IPS DF 6.9 (cell line): ENCODE data around the gene GYPE.
"Not testable (repeated sequence)": the region's sequence is repeated elsewhere in the genome, so short reads cannot be mapped to it uniquely, and the experiment has no call there.

Source experiments
- DNase-seq: peaks from one replicate; pipeline ENCODE4 v3.0.0-alpha.2; 2013; ENCODE audit warnings: low read depth, low spot score
- H3K27ac ChIP-seq: one replicate; pipeline ENCODE4 v1.5.1; 2013; ENCODE audit warnings: low read length, control low read depth
- H3K27me3 ChIP-seq: 2 replicates; pipeline ENCODE4 v1.6.1; 2013; ENCODE audit warnings: mild to moderate bottlenecking, low read length; ENCODE audit not compliant: control insufficient read depth, insufficient read depth
- H3K36me3 ChIP-seq: 2 replicates; pipeline ENCODE4 v1.6.1; 2013; ENCODE audit warnings: low read length; ENCODE audit not compliant: control insufficient read depth, insufficient read depth
- H3K4me1 ChIP-seq: 2 replicates; pipeline ENCODE4 v1.6.1; 2013; ENCODE audit warnings: low read length; ENCODE audit not compliant: control insufficient read depth, insufficient read depth
- H3K4me3 ChIP-seq: 2 replicates; pipeline ENCODE4 v1.5.1; 2013; ENCODE audit warnings: mild to moderate bottlenecking, low read length
- H3K9me3 ChIP-seq: 2 replicates; pipeline ENCODE4 v1.6.1; 2013; ENCODE audit warnings: low read length, inconsistent platforms; ENCODE audit not compliant: control insufficient read depth, insufficient read depth
- WGBS: extraction: QIAGEN DNeasy Blood & Tissue Kit; methylation state at CpG from one replicate; pipeline ENCODE4 v1.1.7; 2013; ENCODE audit warnings: mixed read lengths, missing lambda C conversion rate; ENCODE audit not compliant: insufficient read length, insufficient coverage; 5-methylcytosine and 5-hydroxymethylcytosine counted together

GYPE gene

DNA sequence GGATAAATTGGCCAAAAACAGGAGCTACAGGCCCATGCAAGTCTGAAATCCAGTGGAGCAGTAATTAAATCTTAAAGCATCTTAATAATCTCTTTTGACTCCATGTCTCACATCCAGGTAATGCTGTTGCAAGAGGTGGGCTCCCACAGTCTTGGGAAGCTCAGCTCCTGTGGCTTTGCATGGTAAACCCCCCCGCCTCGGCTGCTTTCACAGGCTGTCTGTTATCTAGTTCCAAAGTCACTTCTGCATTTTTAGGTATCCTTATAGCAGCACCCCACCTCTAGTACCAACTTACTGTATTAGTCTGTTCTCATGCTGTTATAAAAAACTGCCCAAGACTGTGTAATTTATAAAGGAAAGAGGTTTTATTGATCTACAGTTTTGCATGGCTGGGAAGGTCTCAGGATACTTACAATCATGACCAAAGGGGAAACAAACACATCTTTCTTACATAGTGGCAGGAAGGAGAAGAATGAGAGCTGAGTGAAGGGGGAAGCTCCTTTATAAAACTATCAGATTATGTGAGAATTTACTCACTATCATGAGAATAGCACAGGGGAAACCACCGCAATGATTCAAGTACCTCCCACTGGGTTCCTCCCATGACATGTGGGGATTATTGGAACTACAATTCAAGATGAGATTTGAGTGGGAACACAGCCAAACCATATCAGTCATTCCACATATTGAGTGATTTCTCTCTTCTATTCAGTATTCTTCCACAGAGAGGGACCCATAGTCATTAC lies 34.7 kb downstream of the GYPE start:
- WGBS, result no CpG with 5 or more reads among the region's 3 CpGs
- not testable (repeated sequence) for H3K27me3 ChIP-seq, DNase-seq, H3K36me3 ChIP-seq, H3K4me1 ChIP-seq, H3K27ac ChIP-seq, H3K4me3 ChIP-seq, H3K9me3 ChIP-seq

DNA sequence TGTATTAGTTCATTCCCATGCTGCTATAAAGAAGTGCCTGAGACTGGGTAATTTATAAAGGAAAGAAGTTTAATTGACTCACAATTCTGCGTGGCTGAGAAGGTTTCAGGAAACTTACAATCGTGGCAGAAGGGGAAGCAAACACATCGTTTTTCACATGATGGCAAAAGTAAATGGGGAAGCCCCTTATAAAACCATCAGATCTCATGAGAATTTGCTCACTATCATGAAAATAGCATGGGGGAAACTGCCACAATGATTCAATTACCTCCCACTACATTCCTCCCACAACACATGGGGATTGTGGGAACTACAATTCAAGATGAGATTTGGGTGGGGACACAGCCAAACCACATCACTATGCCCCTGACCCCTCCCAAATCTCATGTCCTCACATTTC lies 35.4 kb downstream of the GYPE start:
- not testable (repeated sequence) for H3K9me3 ChIP-seq, H3K27me3 ChIP-seq, H3K27ac ChIP-seq, H3K4me1 ChIP-seq, DNase-seq, H3K4me3 ChIP-seq, H3K36me3 ChIP-seq
- WGBS, result no CpG with 5 or more reads among the region's 3 CpGs

DNA sequence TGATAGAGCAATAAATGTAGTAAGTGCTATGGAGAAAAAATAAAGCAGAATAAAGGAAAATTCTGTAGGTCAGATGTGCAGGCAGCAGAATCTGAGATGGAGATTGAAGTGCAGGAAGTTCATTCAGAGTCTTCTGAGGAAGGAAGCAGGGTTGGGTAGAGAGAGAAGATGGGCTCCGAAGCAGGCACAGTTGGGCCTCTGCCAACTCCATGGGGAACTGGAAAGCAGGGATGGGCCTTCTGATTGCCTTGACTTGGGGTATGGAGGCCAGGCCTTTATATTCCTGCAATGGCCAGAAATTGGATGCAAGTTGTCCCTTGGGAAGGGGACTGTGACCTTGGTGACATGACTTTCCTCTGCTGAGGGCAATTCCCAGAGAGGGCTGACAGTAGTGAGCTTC lies 42.6 kb downstream of the GYPE start:
- WGBS, result no CpG with 5 or more reads among the region's 1 CpG
- not testable (repeated sequence) for H3K27me3 ChIP-seq, H3K27ac ChIP-seq, H3K36me3 ChIP-seq, H3K4me3 ChIP-seq, H3K4me1 ChIP-seq, H3K9me3 ChIP-seq, DNase-seq

DNA sequence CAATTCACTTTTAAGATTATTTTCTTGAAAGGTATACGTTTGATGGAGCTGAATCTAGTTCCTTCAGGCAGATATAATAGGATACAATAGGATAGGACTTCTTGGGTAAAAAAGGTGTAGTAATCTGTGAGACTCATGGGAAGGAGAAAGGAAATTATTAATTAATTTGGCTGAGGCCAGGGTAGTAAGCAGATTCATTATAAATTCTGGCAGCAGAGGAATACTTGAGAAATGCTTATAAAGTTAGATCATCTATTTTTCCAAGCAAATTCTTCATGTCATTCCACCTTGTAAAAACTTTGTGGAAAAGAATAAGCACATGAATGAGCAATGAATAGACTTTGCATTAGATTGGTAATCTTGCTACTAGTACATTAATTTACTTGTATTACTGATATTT lies 46.9 kb downstream of the GYPE start:
- Histone ChIP-seq H3K27me3 (no peaks in the 10 kb centered on the region), H3K36me3 (no peaks in the 10 kb centered on the region), H3K4me3 (no peak overlapping the region), H3K9me3 (no peaks in the 10 kb centered on the region), H3K4me1 (no peaks in the 10 kb centered on the region), H3K27ac (no peak overlapping the region)
- no CpG with 5 or more reads among the region's 1 CpG for WGBS
- DNase-seq, result no peak

DNA sequence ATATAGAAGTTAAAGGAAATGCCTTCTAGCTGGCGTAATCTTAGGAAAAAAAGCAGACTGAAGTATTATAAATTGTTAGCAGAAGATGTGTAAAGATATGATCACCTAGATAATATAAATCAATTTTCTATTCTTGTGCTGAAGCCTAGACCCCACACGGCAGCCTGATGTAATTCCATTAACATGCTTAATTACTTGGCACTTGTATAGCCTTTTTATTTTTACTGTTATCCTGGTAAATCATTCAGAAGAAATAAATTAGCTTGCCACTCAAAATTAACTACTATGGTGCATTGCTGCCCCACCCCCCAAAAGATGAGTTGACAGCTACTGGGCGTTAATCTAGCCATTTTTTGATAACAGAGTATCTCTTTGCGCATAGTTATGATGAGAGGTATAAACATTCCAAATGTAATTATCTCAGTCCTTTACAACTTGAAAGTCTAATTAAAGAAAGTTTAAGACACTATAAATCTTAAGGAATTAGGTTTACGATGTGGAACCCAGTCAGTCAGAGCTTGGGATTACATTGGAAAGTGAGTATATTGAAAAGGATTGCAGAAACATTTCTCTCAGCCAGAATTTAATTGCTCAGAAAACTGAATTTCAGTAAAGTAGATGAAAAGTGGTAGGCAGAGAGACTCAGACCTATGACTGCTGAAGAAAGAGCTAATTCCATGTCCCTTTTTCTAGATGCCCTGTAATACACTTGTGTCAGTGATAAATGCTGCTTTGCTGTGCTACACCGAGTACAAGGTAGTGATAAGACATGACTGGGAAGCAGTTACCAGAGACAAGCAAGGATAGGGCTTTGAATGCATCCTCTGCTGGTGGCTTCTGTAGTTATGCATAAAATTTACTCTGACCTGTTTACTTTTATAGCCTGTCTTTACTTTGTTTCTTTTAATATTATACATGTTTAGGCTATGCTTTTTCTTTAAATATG lies 47.7 kb downstream of the GYPE start:
- no CpG with 5 or more reads among the region's 6 CpGs for WGBS
- not testable (repeated sequence) for H3K27ac ChIP-seq, H3K4me3 ChIP-seq, H3K36me3 ChIP-seq, DNase-seq, H3K4me1 ChIP-seq, H3K27me3 ChIP-seq, H3K9me3 ChIP-seq

DNA sequence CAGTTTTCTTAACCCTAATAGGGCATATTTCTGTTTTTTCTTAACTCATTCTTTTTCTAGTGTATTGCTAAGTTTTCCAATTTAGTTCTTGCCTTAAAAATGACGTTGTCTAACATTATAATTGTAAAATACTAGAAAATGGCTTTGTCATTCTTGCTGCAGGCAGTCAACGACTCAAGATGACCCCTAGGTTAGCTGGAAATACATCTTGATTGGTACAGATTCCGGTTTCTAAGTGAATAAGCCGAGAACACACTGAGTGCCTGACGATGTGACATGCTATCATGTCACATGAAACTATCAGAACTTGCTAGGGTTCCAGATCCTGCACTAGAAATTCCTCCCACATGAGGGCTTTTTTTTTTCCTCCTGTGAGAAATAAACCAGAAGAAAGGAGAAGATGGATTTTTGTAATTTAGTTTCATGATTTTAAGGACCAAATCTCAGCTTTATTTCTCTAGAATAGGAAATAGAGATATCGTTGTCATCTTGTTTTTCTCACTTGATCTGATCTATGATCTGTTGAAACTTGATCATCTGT lies 49.3 kb downstream of the GYPE start:
- H3K36me3 ChIP-seq, H3K27me3 ChIP-seq, DNase-seq, H3K9me3 ChIP-seq, H3K4me3 ChIP-seq, H3K4me1 ChIP-seq, H3K27ac ChIP-seq: not testable (repeated sequence)
- no CpG with 5 or more reads among the region's 6 CpGs for WGBS

DNA sequence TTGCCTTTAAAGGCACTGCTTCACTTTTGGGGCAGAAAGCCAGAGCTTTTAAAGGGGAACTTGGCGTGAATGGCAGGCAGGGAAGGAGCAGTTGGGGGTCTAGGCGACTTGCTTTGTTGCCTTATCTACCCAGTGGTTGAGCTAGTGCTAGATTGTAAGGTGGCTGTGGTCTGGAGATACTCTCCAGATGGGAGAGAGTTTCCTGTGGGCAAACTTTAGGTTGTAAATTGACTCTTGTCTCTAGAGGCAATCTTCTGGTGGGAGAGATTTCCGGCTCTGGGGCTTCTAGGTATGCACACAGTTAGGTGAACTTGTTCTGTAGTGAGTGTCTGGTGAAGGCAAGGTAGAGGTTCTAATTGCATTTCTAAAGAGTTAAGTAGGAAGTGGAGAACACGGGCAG lies 50.7 kb downstream of the GYPE start:
- no CpG with 5 or more reads among the region's 4 CpGs for WGBS
- H3K4me3 ChIP-seq, result not testable (repeated sequence)

DNA sequence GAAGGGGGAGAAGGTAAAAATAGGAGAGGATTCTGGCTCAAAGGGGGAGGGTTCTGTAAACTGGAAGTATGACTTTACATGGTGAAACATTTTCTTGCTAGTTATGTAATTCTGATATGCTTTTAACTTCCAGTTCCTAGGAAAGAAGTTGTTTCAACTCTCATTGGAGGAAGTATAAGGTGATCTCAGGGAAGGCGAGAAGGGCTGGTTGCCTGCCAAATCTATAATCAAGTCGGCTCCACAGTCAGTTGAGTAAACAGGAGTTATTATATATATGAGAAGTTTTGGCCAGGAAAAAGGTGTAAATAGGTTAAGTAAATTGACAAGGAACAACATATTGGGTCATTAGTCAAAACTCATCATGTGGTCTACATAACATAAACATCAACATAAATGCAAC lies 56.1 kb downstream of the GYPE start:
- not testable (repeated sequence) for H3K36me3 ChIP-seq, H3K4me3 ChIP-seq, H3K27me3 ChIP-seq, H3K27ac ChIP-seq, DNase-seq, H3K4me1 ChIP-seq, H3K9me3 ChIP-seq
- WGBS, result no CpG with 5 or more reads among the region's 2 CpGs

More for the DNA sequence above, 50.7 kb downstream of the GYPE start:
- not testable (repeated sequence) for H3K27ac ChIP-seq, H3K4me1 ChIP-seq, DNase-seq, H3K36me3 ChIP-seq, H3K9me3 ChIP-seq, H3K27me3 ChIP-seq

DNA sequence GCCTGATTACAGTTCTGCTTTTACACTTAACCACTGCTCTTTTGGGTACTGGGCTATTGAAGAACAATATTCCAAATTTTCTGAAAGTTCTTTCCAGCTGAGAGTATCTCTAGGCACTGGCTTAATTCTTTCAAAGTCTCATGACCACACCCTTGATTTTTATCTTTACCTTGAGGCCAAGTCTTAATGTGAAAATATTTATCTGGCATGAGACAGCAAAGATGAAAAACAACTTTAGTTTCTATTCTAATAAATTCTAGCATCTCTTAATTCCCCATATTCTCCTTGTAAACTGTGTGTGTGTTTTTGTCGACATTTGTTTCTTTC lies 61.9 kb downstream of the GYPE start:
- not testable (repeated sequence) for H3K4me3 ChIP-seq, H3K4me1 ChIP-seq, H3K36me3 ChIP-seq, H3K27me3 ChIP-seq, H3K27ac ChIP-seq, H3K9me3 ChIP-seq, DNase-seq
- WGBS, result no CpG with 5 or more reads among the region's 1 CpG

DNA sequence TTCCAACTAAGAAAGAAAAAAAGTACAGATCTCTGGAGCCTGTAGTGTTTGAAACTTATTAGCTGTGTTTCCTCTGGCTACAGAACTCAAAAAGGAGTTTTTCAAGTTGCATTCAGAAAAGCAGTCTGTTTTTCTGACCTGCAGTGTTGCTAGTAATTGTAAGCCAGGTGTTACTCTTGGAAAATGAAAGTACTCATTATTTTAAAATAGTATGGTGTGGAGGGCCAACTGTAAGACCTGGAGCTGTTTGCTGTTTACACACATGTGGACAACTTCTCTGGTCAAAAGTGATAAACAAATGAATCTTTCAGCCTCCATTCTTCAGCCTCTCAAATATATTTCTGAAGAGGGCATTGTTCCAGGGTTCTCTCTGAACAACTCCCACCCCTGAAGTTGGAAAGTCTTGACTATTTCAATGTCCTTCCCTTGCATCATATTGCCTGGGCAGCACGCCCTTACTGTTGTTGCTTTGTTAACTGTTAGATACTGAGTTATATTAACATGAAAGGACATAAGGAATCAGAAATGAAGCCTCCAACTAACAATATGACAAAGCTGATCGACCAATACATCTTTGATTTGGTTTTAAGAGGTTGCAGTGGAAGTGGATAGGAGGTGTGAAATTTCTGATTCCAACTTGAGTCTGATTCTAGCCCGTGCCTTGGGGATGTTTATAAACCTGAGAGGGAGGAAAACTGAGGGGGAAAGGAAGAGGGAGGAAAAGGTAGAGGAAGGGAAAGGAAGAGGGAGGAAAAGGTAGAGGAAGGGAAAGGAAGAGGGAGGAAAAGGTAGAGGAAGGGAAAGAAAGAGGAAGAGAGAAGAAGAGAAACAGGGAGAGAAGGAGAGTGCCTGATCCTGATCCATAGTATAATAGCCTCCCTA lies 62.5 kb downstream of the GYPE start:
- H3K4me1 ChIP-seq, H3K4me3 ChIP-seq, H3K27ac ChIP-seq, H3K27me3 ChIP-seq, H3K36me3 ChIP-seq, H3K9me3 ChIP-seq, DNase-seq: not testable (repeated sequence)
- no CpG with 5 or more reads among the region's 3 CpGs for WGBS
